HepG2 (cell line): ENCODE data around the gene HDAC5. TPM values are rescaled to one million over a fixed set of nuclear protein-coding genes. Genes with fewer than 3 reads are reported as not detected.
A peak's percentile ranks its signal among the peaks of the same experiment; 100 is the strongest.

Experiments used
- ARID4A ChIP-seq: sonication (generic); formaldehyde crosslinking; IDR thresholded peaks from 2 replicates; pipeline ENCODE4 v1.5.0; 2020; ENCODE audit warnings: mild to moderate bottlenecking, missing genetic modification reagents, borderline replicate concordance
- ATAD3A ChIP-seq: sonication (generic); formaldehyde crosslinking; IDR thresholded peaks from 2 replicates; pipeline ENCODE4 v1.4.0; 2020; ENCODE audit warnings: missing genetic modification reagents
- BATF2 ChIP-seq: sonication (generic); formaldehyde crosslinking; IDR thresholded peaks from 2 replicates; pipeline ENCODE4 v1.8.0; 2022; ENCODE audit warnings: mild to moderate bottlenecking, missing genetic modification reagents, moderate library complexity
- ESRRA ChIP-seq: sonication (generic); formaldehyde crosslinking; IDR thresholded peaks from 2 replicates; pipeline ENCODE4 v1.5.1; 2020; ENCODE audit warnings: mild to moderate bottlenecking, low read depth, missing genetic modification reagents
- FOXA1 ChIP-seq, 2 experiments: fragments of 450-650 bp in 1 of 2; sonication (generic) in 1 of 2; formaldehyde crosslinking in 1 of 2; IDR thresholded peaks; 2 replicates each; pipeline versions ENCODE4 v1.4.0 to v1.6.1; 2016 to 2020; ENCODE audit warnings: missing genetic modification reagents in 1 of 2
- HIC2 ChIP-seq: sonication (generic); formaldehyde crosslinking; IDR thresholded peaks from 2 replicates; pipeline ENCODE4 v1.9.0; 2022; ENCODE audit warnings: low read depth, missing genetic modification reagents
- NONO ChIP-seq, 2 experiments: fragments of 450-650 bp in 1 of 2; sonication (generic) in 1 of 2; formaldehyde crosslinking in 1 of 2; IDR thresholded peaks in 1 of 2; conservative IDR thresholded peaks in 1 of 2; 2 replicates each; pipeline versions ENCODE4 v1.6.1 to v1.8.0; 2017 to 2022; ENCODE audit warnings: mild to moderate bottlenecking in 1 of 2, missing genetic modification reagents in 1 of 2, moderate library complexity in 1 of 2
- SMARCE1 ChIP-seq: fragments of 450-650 bp; IDR thresholded peaks from 2 replicates; pipeline ENCODE4 v1.6.1; 2017; ENCODE audit warnings: borderline replicate concordance
- TRIM24 ChIP-seq: sonication (generic); formaldehyde crosslinking; IDR thresholded peaks from 2 replicates; pipeline ENCODE4 v1.8.0; 2022; ENCODE audit warnings: mild to moderate bottlenecking, missing genetic modification reagents
- ZNF33B ChIP-seq: sonication (generic); formaldehyde crosslinking; IDR thresholded peaks from 2 replicates; pipeline ENCODE4 v1.5.1; 2020; ENCODE audit warnings: mild to moderate bottlenecking, missing genetic modification reagents
- ZNF564 ChIP-seq: sonication (generic); formaldehyde crosslinking; IDR thresholded peaks from 2 replicates; pipeline ENCODE4 v1.8.1; 2023; ENCODE audit warnings: mild to moderate bottlenecking, missing genetic modification reagents
- ZNF619 ChIP-seq: sonication (generic); formaldehyde crosslinking; IDR thresholded peaks from 2 replicates; pipeline ENCODE4 v1.4.0; 2020; ENCODE audit warnings: mild to moderate bottlenecking, missing genetic modification reagents
- ZSCAN25 ChIP-seq: sonication (generic); formaldehyde crosslinking; IDR thresholded peaks from 2 replicates; pipeline ENCODE4 v1.8.0; 2022; ENCODE audit warnings: mild to moderate bottlenecking, missing genetic modification reagents
- ZSCAN9 ChIP-seq: IDR thresholded peaks from 2 replicates; pipeline ENCODE4 v1.6.1; 2016; ENCODE audit warnings: borderline replicate concordance
- polyA plus RNA-seq, 8 experiments: library from polyadenylated mRNA; depleted of rRNA in 3 of 8; stranded (reverse) in 7 of 8; unstranded in 1 of 8; fragments of >200 nt; fragmentation: Illumina TruSeq in 4 of 8; extraction: Trizol in 4 of 8; gene quantifications; 2 replicates each; pipeline versions ENCODE4 v1.2.1 to v1.2.3, GENCODE V29; 2011 to 2016; ENCODE audit warnings: low read depth in 4 of 8, missing spikeins in 1 of 8, mixed read lengths in 1 of 8; ENCODE audit not compliant: insufficient read depth in 1 of 8
- total RNA-seq, 5 experiments: library from RNA; depleted of rRNA; stranded (reverse); fragments of >200 nt; fragmentation: Illumina TruSeq; extraction: Trizol; gene quantifications; 2 replicates each; pipeline ENCODE4 v1.2.3, GENCODE V29; 2016; ENCODE audit warnings: low read depth in 1 of 5
- TF ChIP-seq, protein P1 (sequence below): sonication (generic); formaldehyde crosslinking; IDR thresholded peaks from 2 replicates; pipeline ENCODE4 v1.8.1; 2023; ENCODE audit warnings: missing genetic modification reagents, inconsistent platforms, borderline replicate concordance
- TF ChIP-seq, protein P2 (sequence below): fragments of 450-650 bp; IDR thresholded peaks from 2 replicates; pipeline ENCODE4 v1.6.1; 2016
- TF ChIP-seq, protein P3 (sequence below): sonication (generic); formaldehyde crosslinking; IDR thresholded peaks from 2 replicates; pipeline ENCODE4 v1.4.0; 2020; ENCODE audit warnings: missing genetic modification reagents

The HDAC5 gene
- total and polyA plus RNA-seq, 2 of the 13 experiments (the other 11 are each of a cell fraction or from before 2014, with no cell fraction given): 46.4 to 85.4 TPM

DNA sequence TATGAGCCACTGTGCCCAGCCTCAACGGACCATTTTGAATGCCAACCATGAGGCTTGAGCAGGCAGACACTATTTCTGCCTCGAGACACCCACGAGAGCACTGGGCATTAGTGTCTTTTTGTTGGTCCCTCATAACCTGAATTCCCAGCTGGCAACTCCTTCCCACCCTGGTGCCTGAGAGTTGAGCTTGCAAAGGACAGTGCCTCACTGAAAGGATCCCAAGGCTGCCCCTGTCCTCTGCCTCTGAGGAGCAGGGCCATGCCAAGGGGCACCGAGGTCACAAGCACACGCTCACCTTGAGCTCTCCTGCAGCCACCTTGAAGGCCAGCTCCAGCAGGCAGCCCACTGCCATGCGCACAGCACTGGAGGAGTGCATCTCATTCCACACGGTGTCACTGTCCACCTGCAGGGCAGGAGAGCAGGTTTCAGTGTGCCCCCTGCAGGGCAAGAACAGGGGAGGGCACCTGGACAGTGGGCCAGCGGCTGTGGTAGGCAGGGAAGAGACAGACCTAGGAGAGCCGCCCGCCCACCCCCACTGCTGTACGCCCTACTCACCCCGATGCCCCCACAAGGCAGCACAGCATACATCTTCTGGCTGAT, 40.1 kb downstream of the HDAC5 start (continued):
- TF ChIP-seq NONO (IDR thresholded peaks at IDR 0.05): no peak
- peak; percentile 81 for TF ChIP-seq NONO (CRISPR knock-in tag; conservative IDR thresholded peaks at IDR 0.05)
- TF ChIP-seq ZSCAN25 (CRISPR knock-in tag): peak; percentile 85
- no peak for TF ChIP-seq FOXA1 (IDR thresholded peaks at IDR 0.05)
- peak; percentile 62 for TF ChIP-seq FOXA1 (CRISPR knock-in tag; IDR thresholded peaks at IDR 0.05)
- TF ChIP-seq ZNF33B: no peak
- TF ChIP-seq SMARCE1: no peak
- TF ChIP-seq, protein P1, sequence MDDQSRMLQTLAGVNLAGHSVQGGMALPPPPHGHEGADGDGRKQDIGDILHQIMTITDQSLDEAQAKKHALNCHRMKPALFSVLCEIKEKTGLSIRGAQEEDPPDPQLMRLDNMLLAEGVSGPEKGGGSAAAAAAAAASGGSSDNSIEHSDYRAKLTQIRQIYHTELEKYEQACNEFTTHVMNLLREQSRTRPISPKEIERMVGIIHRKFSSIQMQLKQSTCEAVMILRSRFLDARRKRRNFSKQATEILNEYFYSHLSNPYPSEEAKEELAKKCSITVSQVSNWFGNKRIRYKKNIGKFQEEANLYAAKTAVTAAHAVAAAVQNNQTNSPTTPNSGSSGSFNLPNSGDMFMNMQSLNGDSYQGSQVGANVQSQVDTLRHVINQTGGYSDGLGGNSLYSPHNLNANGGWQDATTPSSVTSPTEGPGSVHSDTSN (CRISPR knock-in tag): no peak
- TF ChIP-seq, protein P2, sequence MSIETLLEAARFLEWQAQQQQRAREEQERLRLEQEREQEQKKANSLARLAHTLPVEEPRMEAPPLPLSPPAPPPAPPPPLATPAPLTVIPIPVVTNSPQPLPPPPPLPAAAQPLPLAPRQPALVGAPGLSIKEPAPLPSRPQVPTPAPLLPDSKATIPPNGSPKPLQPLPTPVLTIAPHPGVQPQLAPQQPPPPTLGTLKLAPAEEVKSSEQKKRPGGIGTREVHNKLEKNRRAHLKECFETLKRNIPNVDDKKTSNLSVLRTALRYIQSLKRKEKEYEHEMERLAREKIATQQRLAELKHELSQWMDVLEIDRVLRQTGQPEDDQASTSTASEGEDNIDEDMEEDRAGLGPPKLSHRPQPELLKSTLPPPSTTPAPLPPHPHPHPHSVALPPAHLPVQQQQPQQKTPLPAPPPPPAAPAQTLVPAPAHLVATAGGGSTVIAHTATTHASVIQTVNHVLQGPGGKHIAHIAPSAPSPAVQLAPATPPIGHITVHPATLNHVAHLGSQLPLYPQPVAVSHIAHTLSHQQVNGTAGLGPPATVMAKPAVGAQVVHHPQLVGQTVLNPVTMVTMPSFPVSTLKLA: no peak
- peak; percentile 62; the same call in 1 of the 2 replicates for TF ChIP-seq BATF2
- TF ChIP-seq ZSCAN9 (CRISPR knock-in tag): peak; percentile 48; the same call in 1 of the 2 replicates
- 0 out of 2 replicates have a peak, but pooled peaks have one; percentile 33 for TF ChIP-seq TRIM24 (CRISPR knock-in tag)
- TF ChIP-seq ZNF619 (CRISPR knock-in tag): 0 out of 2 replicates have a peak, but pooled peaks have one; percentile 42
- TF ChIP-seq, protein P3, sequence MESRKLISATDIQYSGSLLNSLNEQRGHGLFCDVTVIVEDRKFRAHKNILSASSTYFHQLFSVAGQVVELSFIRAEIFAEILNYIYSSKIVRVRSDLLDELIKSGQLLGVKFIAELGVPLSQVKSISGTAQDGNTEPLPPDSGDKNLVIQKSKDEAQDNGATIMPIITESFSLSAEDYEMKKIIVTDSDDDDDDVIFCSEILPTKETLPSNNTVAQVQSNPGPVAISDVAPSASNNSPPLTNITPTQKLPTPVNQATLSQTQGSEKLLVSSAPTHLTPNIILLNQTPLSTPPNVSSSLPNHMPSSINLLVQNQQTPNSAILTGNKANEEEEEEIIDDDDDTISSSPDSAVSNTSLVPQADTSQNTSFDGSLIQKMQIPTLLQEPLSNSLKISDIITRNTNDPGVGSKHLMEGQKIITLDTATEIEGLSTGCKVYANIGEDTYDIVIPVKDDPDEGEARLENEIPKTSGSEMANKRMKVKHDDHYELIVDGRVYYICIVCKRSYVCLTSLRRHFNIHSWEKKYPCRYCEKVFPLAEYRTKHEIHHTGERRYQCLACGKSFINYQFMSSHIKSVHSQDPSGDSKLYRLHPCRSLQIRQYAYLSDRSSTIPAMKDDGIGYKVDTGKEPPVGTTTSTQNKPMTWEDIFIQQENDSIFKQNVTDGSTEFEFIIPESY (CRISPR knock-in tag): peak; percentile 96
- peak; percentile 40 for TF ChIP-seq ARID4A (CRISPR knock-in tag)
- TF ChIP-seq ATAD3A (CRISPR knock-in tag): 0 out of 2 replicates have a peak, but pooled peaks have one; percentile 62
- TF ChIP-seq ESRRA (CRISPR knock-in tag): no peak
- peak; percentile 78; the same call in 1 of the 2 replicates for TF ChIP-seq HIC2 (CRISPR knock-in tag)
- no peak for TF ChIP-seq ZNF564 (CRISPR knock-in tag)
